ENCODE data around the gene ZNF746.
A peak's percentile ranks its signal among the peaks of the same experiment; 100 is the strongest.

The ZNF746 gene

DNA sequence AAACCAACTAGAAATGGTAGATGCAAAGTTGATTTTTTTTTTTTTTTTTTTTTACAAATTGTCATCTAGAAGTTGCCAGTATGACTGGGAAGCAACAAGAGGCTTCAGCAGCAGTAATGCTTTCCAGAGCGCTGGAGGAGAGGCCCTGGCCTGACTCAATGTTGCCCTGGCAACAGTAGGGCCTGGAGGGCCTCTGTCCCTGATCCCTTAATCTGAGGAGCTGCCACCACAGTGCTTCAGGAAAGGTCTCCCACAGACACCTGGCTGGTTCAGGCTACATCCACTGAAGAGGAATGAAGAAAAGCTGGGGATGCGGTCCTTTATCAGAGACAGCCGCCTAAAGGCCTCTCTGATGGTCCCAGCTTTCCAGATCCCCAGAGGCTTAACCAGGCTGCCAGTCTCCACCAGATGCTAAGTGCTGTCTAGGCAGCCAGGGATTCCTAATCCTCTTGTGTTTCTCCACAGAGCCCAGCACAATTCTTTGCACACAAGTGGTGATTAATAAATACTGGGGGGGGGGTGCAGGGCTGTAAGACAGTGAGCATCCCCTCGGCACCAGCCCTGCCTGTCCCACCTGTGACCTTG lies 70.4 kb downstream of the ZNF746 start:
- Histone ChIP-seq H3K36me3 (ENCODE audit: control insufficient read depth, insufficient read depth, low read length) (peaks cover 6% of the 10 kb centered on the region), H3K9ac (ENCODE audit: low read length) (no peak overlapping the region), H3K27ac (ENCODE audit: low read depth, low read length) (no peak overlapping the region), H3K4me1 (ENCODE audit: control insufficient read depth, insufficient read depth, low read length) (no peaks in the 10 kb centered on the region), H3K4me3 (ENCODE audit: low read length) (no peak overlapping the region), H3K27me3 (ENCODE audit: control insufficient read depth, insufficient read depth, low read length) (no peaks in the 10 kb centered on the region)

DNA sequence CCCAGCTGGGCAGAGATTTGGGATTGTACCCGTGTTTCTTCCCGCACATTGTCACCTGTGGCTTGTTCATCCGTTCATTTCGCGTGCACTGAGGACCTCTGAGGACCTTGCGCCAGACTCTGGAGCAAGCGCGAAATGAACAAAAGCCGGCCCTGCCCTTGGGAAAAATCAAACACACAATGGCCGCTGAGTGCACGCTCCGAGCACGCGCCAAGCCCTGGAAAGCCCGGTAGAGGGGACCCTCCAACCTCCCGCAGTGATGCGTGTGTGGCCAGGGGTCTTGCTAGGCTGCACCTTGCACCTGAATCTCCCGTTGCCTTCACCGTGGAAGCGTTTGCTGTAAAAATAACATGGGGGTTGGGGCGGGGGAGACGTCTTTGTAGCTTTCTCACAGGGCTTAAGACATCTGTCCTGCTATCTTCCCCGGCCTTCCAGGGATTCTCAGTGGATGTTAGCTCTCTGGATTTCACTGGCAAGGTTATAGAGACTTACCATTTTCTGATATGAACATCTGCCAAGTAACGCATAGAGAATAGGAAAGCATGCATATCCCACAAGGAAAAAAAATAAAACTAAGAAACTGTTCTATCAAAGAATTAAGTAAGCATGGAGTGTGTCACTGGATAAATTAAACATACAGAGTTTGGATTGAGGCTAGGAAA lies 74.0 kb downstream of the ZNF746 start:
- Histone ChIP-seq H3K4me1 (ENCODE audit: control insufficient read depth, insufficient read depth, low read length) (no peaks in the 10 kb centered on the region), H3K36me3 (ENCODE audit: control insufficient read depth, insufficient read depth, low read length) (no peaks in the 10 kb centered on the region), H3K27me3 (ENCODE audit: control insufficient read depth, insufficient read depth, low read length) (no peaks in the 10 kb centered on the region), H3K9ac (ENCODE audit: low read length) (no peak overlapping the region), H3K27ac (ENCODE audit: low read depth, low read length) (no peak overlapping the region), H3K4me3 (ENCODE audit: low read length) (peak overlapping the region; percentile 48)

DNA sequence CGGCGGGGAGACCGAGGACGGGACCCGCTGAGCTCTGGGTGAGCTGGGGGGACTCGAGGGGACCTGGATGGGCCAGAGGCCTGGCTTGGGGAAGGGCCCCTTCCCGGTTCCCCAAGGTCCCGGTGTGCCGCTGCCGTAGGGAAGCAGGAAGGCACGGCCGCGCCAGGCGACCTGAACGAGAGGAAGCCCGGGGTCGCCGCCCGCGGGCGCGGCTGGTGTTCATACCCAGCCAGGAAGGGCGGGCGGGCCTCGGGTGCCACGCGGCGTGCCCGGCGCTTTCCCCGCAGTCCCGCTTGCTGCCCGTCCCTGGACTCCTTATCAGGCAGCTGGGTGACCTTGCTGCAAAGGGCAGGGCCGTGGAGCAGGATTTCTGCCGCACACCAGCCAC lies 74.7 kb downstream of the ZNF746 start:
- H3K27me3 ChIP-seq (ENCODE audit: control insufficient read depth, insufficient read depth, low read length): no peaks in the 10 kb centered on the region
- H3K27ac ChIP-seq (ENCODE audit: low read depth, low read length): no peak overlapping the region
- H3K36me3 ChIP-seq (ENCODE audit: control insufficient read depth, insufficient read depth, low read length): no peaks in the 10 kb centered on the region
- no peak overlapping the region for H3K9ac ChIP-seq (ENCODE audit: low read length)
- peak overlapping the region; percentile 66 for H3K4me3 ChIP-seq (ENCODE audit: low read length)
- H3K4me1 ChIP-seq (ENCODE audit: control insufficient read depth, insufficient read depth, low read length): no peaks in the 10 kb centered on the region

All from rectal smooth muscle tissue (tissue), 1 donor.